HEK293T (cell line): ENCODE results near the gene DARS2.

Source experiments
- ARNT ChIP-seq: fragments of 450-650 bp; IDR thresholded peaks from 2 replicates; pipeline ENCODE4 v1.6.1; 2017; ENCODE audit warnings: mild to moderate bottlenecking
- BHLHE40 ChIP-seq: fragments of 450-650 bp; IDR thresholded peaks from 2 replicates; pipeline ENCODE4 v1.6.1; 2016; ENCODE audit warnings: mild to moderate bottlenecking, moderate library complexity, borderline replicate concordance
- ELF4 ChIP-seq: fragments of 450-650 bp; IDR thresholded peaks from 2 replicates; pipeline ENCODE4 v1.6.1; 2017; ENCODE audit warnings: antibody characterized with exemption
- FOXA1 ChIP-seq: fragments of 450-650 bp; IDR thresholded peaks from 2 replicates; pipeline ENCODE4 v1.6.1; 2016; ENCODE audit warnings: mild to moderate bottlenecking
- FOXM1 ChIP-seq: fragments of 450-650 bp; IDR thresholded peaks from 2 replicates; pipeline ENCODE4 v1.6.1; 2017; ENCODE audit warnings: mild to moderate bottlenecking, borderline replicate concordance
- NFRKB ChIP-seq: fragments of 450-650 bp; IDR thresholded peaks from 2 replicates; pipeline ENCODE4 v1.6.1; 2016; ENCODE audit warnings: mild to moderate bottlenecking, moderate library complexity
- SP1 ChIP-seq: fragments of 450-650 bp; IDR thresholded peaks from 2 replicates; pipeline ENCODE4 v1.6.1; 2017
- TARDBP ChIP-seq: fragments of 450-650 bp; IDR thresholded peaks from 2 replicates; pipeline ENCODE4 v1.6.1; 2016

DNA sequence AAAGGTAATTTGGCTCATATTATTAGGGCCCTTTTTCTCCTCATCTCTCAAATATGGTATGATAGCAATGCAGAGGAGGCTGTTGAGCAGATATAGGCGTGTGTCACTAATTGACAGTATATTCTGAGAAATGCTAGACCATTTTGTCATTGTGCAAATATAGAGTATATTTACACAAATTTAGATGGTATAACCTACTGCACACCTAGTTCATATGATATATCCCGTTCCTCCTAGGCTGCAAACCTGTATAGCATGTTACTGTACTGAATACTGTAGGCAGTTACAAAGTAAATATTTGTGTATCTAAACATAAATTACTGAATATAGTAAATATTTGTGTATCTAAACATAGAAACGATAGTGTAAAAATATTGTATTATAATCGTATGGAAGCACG lies 52.3 kb downstream of the DARS2 start:
- TF ChIP-seq FOXM1 = no peak
- TF ChIP-seq BHLHE40 = no peak
- TF ChIP-seq ARNT = no peak
- no peak for TF ChIP-seq TARDBP
- TF ChIP-seq ELF4 = no peak
- TF ChIP-seq SP1 = no peak
- TF ChIP-seq FOXA1 = no peak
- TF ChIP-seq NFRKB = no peak
